Neural crest cell (in vitro differentiated cells): ENCODE data around the gene DLGAP4. TPM values are rescaled to one million over a fixed set of nuclear protein-coding genes. Genes with fewer than 3 reads are reported as not detected.
"Not testable (repeated sequence)": the region's sequence is repeated elsewhere in the genome, so short reads cannot be mapped to it uniquely, and the experiment has no call there.

Experiments
- DNase-seq: peaks from one replicate; pipeline ENCODE4 v3.0.0; 2021; ENCODE audit warnings: low read depth, mixed read lengths, low spot score
- H3K27ac Mint-ChIP-seq: one replicate; pipeline ENCODE4 v1.8.0; 2021; ENCODE audit warnings: mild to moderate bottlenecking, mixed read lengths; ENCODE audit not compliant: unreplicated experiment
- H3K27me3 Mint-ChIP-seq: 2 replicates; pipeline ENCODE4 v1.8.0; 2021; ENCODE audit warnings: low read depth, mild to moderate bottlenecking, mixed read lengths
- H3K36me3 Mint-ChIP-seq: 2 replicates; pipeline ENCODE4 v1.8.0; 2021; ENCODE audit warnings: low read depth, mild to moderate bottlenecking, mixed read lengths
- H3K4me1 Mint-ChIP-seq: 2 replicates; pipeline ENCODE4 v1.8.0; 2021; ENCODE audit warnings: mixed read lengths
- H3K4me3 Mint-ChIP-seq: one replicate; pipeline ENCODE4 v1.8.0; 2021; ENCODE audit warnings: mild to moderate bottlenecking, mixed read lengths
- H3K9me3 Mint-ChIP-seq: 2 replicates; pipeline ENCODE4 v1.8.0; 2021; ENCODE audit warnings: mixed read lengths
- CTCF ChIP-seq: fragments of 200-600 bp; sonication (generic); conservative IDR thresholded peaks from 2 replicates; pipeline ENCODE4 v1.5.0; 2021; ENCODE audit warnings: antibody characterized with exemption, mild to moderate bottlenecking
- total RNA-seq: library from RNA; stranded (reverse); gene quantifications from 2 replicates; pipeline ENCODE4 v1.2.1, GENCODE V29; 2021

DLGAP4 gene
- total RNA-seq, 1 donor from 2014 or later: 95.6 TPM

DNA sequence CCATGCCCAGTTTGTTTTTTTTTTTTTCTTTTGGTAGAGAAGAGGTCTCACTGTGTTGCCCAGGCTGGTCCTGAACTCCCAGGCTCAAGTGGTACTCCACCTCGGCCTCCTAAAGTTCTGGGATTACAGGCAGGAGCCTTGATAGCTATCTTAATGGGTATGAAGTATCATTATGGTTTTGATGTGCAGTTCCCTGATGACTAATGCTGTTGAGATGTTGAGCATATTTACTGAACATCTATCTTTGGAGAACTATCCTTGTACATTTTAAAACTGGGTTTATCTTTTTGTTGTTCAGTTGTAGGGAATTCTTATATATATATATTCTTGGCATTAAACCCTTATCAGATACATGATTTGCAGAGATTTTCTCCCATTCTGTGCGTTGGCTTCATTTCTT is 213.8 kb downstream of the DLGAP4 start:
- H3K36me3 Mint-ChIP-seq: peaks cover 12% of the 10 kb centered on the region
- no peaks in the 10 kb centered on the region for H3K4me1 Mint-ChIP-seq
- H3K27ac Mint-ChIP-seq: no peak overlapping the region
- no peak for TF ChIP-seq CTCF
- no peaks in the 10 kb centered on the region for H3K27me3 Mint-ChIP-seq
- no peak for DNase-seq
- no peak overlapping the region for H3K4me3 Mint-ChIP-seq
- no peaks in the 10 kb centered on the region for H3K9me3 Mint-ChIP-seq

DNA sequence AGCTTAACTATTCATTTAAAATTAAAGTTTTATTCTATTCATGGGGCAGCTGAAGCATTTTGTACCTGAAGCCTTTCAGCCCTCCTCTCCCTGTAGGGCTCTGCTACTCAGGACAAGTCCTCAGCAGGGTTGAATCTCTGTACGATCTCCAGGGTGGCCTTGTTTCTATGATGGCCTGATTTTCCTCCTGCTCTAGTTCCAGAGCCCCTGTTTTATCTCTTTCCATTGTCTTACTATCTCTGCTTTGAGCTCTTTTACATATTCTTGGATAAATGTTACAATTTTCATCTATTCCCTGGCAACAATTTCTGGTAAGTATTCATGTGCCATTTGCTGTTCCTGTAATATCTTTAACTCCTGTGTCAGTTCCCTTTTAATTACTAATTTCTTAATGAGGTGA is 215.4 kb downstream of the DLGAP4 start:
- no peak overlapping the region for H3K4me3 Mint-ChIP-seq
- DNase-seq: no peak
- H3K9me3 Mint-ChIP-seq: no peaks in the 10 kb centered on the region
- H3K4me1 Mint-ChIP-seq: no peaks in the 10 kb centered on the region
- H3K27me3 Mint-ChIP-seq: no peaks in the 10 kb centered on the region
- peaks cover 12% of the 10 kb centered on the region for H3K36me3 Mint-ChIP-seq
- TF ChIP-seq CTCF: no peak
- no peak overlapping the region for H3K27ac Mint-ChIP-seq

DNA sequence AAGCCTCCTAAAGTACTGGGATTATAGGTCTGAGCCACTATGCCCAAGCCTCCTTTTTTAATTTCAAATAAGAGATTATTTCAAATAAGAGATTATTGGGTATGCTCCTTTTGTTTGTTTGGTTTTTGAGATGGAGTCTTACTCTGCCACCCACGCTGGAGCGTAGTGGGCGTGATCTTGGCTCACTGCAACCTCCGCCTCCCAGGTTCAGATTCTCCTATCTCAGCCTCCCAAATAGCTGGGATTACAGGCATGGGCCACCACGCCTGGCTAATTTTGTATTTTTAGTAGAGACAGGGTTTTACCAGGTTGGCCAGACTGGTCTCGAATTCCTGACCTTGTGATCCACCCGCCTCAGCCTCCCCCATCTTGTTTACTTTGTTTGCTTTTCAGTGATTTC is 216.3 kb downstream of the DLGAP4 start:
- DNase-seq, H3K9me3 Mint-ChIP-seq, H3K4me1 Mint-ChIP-seq, H3K4me3 Mint-ChIP-seq, H3K27ac Mint-ChIP-seq, H3K27me3 Mint-ChIP-seq: not testable (repeated sequence)
- peaks cover 15% of the 10 kb centered on the region for H3K36me3 Mint-ChIP-seq

- Mint-ChIP-seq H3K27ac (no peak overlapping the region), H3K9me3 (no peaks in the 10 kb centered on the region), H3K4me1 (no peaks in the 10 kb centered on the region), H3K4me3 (no peak overlapping the region), H3K27me3 (no peaks in the 10 kb centered on the region), H3K36me3 (peaks cover 15% of the 10 kb centered on the region)
- DNase-seq: no peak
- no peak for TF ChIP-seq CTCF
Observed at GRCh38 chr20:36523341-36523740, 217.2 kb downstream of the DLGAP4 start.

GRCh38 chr20:36525620-36526365 is 219.7 kb downstream of the DLGAP4 start:
- H3K27ac Mint-ChIP-seq: no peak overlapping the region
- no peaks in the 10 kb centered on the region for H3K27me3 Mint-ChIP-seq
- no peak overlapping the region for H3K4me3 Mint-ChIP-seq
- DNase-seq: no peak
- peaks cover 15% of the 10 kb centered on the region for H3K36me3 Mint-ChIP-seq
- H3K4me1 Mint-ChIP-seq: no peaks in the 10 kb centered on the region
- H3K9me3 Mint-ChIP-seq: no peaks in the 10 kb centered on the region
- no peak for TF ChIP-seq CTCF

- no peak overlapping the region for H3K27ac Mint-ChIP-seq
- no peaks in the 10 kb centered on the region for H3K9me3 Mint-ChIP-seq
- no peaks in the 10 kb centered on the region for H3K4me1 Mint-ChIP-seq
- peaks cover 17% of the 10 kb centered on the region for H3K36me3 Mint-ChIP-seq
- DNase-seq: no peak
- TF ChIP-seq CTCF: no peak
- no peaks in the 10 kb centered on the region for H3K27me3 Mint-ChIP-seq
- H3K4me3 Mint-ChIP-seq: no peak overlapping the region
Observed at GRCh38 chr20:36526521-36527011, 220.4 kb downstream of the DLGAP4 start.
